Ascending aorta (tissue), 2 donors: ENCODE data around the gene SLC22A8. TPM values are rescaled to one million over a fixed set of nuclear protein-coding genes. Genes with fewer than 3 reads are reported as not detected.

Experiments
- DNase-seq, 2 donors: peaks; one replicate each; pipeline ENCODE4 v3.0.0-alpha.2; 2019; ENCODE audit warnings: low spot score in 2 of 2
- H3K27ac ChIP-seq, 2 donors: fragments of 200-600 bp; sonication (generic); one replicate each; pipeline ENCODE4 v1.5.1; 2016 to 2017; ENCODE audit warnings: mild to moderate bottlenecking in 1 of 2
- H3K27me3 ChIP-seq: fragments of 200-600 bp; sonication (generic); one replicate; pipeline ENCODE4 v1.5.1; 2017
- H3K36me3 ChIP-seq, 2 donors: fragments of 200-600 bp; sonication (generic); one replicate each; pipeline ENCODE4 v1.5.1; 2016
- H3K4me1 ChIP-seq, 2 donors: fragments of 200-600 bp; sonication (generic); one replicate each; pipeline ENCODE4 v1.5.1; 2016 to 2017; ENCODE audit warnings: mild to moderate bottlenecking in 1 of 2
- H3K4me3 ChIP-seq, 2 donors: fragments of 200-600 bp; sonication (generic); one replicate each; pipeline ENCODE4 v1.5.1; 2016 to 2017; ENCODE audit warnings: mild to moderate bottlenecking in 1 of 2
- H3K9me3 ChIP-seq, 2 donors: fragments of 200-600 bp; sonication (generic); one replicate each; pipeline ENCODE4 v1.5.1; 2016
- intact Hi-C: fragments of 100-400 bp; cut with DNase I; formaldehyde crosslinking; loops from one replicate; pipeline ENCODE4 v1.15.1; 2023
- total RNA-seq: library from RNA; depleted of rRNA; stranded (reverse); fragments of >200 nt; gene quantifications from one replicate; pipeline ENCODE4 v1.1.0, GENCODE V29; 2016
- TF ChIP-seq, protein P1 (sequence below), 3 experiments: fragments of 200-600 bp in 2 of 3; fragments of 450-650 bp in 1 of 3; sonication (generic) in 2 of 3; IDR thresholded peaks; one replicate each; pipeline ENCODE4 v1.5.1; 2016 to 2019; ENCODE audit warnings: antibody characterized with exemption in 3 of 3, mild to moderate bottlenecking in 1 of 3, moderate library complexity in 1 of 3

The SLC22A8 gene
- total RNA-seq, 1 donor from 2014 or later = not detected

DNA sequence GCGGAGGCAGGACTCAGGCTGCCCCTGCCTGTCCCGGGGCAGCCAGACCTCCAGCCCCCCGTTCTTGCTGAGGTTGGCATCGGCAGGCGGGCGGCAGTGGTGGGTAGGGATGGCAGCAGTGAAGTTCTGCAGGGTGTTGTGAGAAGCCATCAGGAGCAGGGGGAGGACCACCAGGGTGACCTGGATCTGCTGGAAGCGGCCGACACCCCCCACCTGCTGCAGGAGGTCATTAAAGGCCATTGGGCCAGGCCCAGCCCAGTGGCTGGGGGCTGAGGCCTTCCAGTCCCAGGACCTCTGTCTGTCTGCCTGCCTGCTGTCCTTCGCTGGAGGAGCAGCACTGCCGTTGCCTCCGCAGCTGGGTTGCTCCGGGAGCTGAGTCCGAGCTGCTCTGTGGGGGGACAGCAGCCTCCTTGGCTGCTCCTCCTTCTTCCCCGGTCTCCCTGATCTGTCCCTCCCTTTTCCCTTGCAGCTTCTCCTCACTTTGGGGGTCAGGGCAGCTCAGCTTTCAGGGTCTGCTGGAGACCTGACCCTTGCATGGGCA lies 31.1 kb downstream of the SLC22A8 start, which contains the start of gene SLC22A6:
Gene SLC22A6 (minus strand): TSS at position 517 of the 541 bp plus-strand sequence. CDS start 277 bp downstream, at position 240.
- H3K36me3 ChIP-seq = no peaks in the 10 kb centered on the region
- no peaks in the 10 kb centered on the region for H3K4me1 ChIP-seq
- DNase-seq = no peak
- H3K27me3 ChIP-seq = no peaks in the 10 kb centered on the region
- no peak within 1 kb of the TSS for H3K4me3 ChIP-seq
- TF ChIP-seq, protein P1, sequence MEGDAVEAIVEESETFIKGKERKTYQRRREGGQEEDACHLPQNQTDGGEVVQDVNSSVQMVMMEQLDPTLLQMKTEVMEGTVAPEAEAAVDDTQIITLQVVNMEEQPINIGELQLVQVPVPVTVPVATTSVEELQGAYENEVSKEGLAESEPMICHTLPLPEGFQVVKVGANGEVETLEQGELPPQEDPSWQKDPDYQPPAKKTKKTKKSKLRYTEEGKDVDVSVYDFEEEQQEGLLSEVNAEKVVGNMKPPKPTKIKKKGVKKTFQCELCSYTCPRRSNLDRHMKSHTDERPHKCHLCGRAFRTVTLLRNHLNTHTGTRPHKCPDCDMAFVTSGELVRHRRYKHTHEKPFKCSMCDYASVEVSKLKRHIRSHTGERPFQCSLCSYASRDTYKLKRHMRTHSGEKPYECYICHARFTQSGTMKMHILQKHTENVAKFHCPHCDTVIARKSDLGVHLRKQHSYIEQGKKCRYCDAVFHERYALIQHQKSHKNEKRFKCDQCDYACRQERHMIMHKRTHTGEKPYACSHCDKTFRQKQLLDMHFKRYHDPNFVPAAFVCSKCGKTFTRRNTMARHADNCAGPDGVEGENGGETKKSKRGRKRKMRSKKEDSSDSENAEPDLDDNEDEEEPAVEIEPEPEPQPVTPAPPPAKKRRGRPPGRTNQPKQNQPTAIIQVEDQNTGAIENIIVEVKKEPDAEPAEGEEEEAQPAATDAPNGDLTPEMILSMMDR (IDR thresholded peaks at IDR 0.05) = no peak
- no peaks in the 10 kb centered on the region for H3K9me3 ChIP-seq
- no peak within 1 kb of the TSS for H3K27ac ChIP-seq
- intact Hi-C loops = no loop called here

DNA sequence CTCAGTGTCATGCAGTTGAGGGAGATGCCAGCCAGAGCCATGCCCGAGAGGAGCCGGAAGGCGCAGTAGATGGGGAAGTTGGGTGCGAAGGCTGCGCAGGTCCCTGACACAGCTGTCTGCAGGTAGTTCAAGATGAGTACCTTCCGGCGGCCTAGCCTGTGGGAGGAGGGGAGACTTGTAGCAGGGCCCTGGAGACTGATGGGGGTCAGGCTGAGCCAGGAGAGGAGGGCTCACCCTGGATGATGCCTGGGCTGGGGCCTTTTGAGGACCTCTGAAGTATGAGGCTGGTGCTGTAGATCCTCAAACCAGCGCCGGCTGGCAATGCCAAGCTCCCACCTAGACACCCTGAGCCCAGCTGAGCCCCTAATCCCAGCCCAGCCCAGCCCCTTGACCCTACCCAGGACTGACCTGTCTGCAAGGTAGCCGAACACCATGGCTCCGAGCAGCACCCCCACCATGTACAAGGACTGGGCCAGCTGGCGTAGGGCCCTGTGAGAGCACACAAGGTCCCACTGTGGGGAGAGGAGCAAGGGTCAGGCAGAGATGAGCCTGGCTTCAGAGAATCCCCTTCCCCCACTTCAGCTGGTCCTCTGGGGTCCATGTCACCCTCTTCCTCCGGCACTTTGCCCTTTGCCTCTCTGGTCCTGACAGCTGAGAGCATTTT lies 32.0 kb downstream of the SLC22A8 start:
- Histone ChIP-seq H3K9me3 (no peaks in the 10 kb centered on the region), H3K4me3 (no peak overlapping the region), H3K27ac (no peak overlapping the region), H3K36me3 (no peaks in the 10 kb centered on the region), H3K27me3 (no peaks in the 10 kb centered on the region), H3K4me1 (no peaks in the 10 kb centered on the region)
- intact Hi-C loops = no loop called here
- TF ChIP-seq, protein P1 (IDR thresholded peaks at IDR 0.05) = no peak
- DNase-seq = no peak

DNA sequence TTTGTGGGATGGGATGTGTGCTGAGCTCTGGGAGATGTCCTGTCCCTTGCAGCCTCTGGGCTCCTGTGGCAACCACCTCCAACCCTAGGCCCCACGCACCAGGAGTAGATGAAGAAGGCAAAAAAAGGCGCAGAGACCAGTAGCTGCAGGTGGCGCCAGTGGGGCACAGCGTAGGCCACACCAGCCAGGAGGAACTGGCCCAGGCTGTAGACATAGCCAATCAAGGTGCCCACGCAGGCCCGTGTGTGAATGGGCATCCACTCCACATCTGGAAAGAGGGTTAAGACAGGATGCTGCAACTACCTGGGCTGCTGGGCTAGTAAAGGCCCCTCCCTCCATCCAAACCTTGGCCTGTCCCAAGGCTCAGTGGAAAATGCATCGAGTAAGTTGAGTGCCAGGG lies 33.9 kb downstream of the SLC22A8 start:
- no peaks in the 10 kb centered on the region for H3K36me3 ChIP-seq
- DNase-seq = no peak
- TF ChIP-seq, protein P1 (IDR thresholded peaks at IDR 0.05) = no peak
- H3K4me1 ChIP-seq = no peaks in the 10 kb centered on the region
- intact Hi-C loops = no loop called here
- no peaks in the 10 kb centered on the region for H3K9me3 ChIP-seq
- no peaks in the 10 kb centered on the region for H3K27me3 ChIP-seq
- H3K27ac ChIP-seq = no peak overlapping the region
- H3K4me3 ChIP-seq = no peak overlapping the region

DNA sequence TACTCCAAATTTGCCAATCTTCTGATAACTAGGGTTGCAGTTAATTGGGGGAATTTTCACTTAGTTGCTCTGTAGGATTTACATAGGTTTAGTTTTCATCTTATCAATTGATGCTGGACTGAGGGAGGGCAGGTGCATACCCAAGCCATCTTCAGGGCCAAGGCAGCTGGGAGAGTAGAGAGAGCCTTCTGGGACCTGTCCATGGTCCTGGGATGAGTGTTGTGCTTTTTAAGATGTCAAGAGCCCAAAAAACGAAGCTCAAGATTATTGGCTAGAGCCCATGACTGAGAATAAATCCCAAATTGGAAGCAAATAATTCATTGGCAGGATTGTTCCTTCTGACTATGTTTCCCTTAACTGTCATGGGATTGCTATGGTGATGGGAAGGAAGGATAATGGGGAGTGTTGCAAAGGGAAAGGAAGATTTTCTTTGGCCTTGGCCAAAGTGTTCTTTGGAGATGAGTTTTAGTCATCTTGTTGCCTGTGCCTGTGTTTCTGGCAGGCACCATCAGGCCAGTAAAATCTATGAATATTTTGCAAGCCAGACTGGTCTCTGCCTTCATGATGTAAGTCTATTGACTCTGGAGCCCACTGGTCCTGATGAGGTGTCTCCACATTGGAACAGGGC lies 35.4 kb downstream of the SLC22A8 start:
- Histone ChIP-seq H3K9me3 (no peaks in the 10 kb centered on the region), H3K4me1 (no peaks in the 10 kb centered on the region), H3K27ac (no peak overlapping the region), H3K36me3 (no peaks in the 10 kb centered on the region), H3K4me3 (no peak overlapping the region), H3K27me3 (no peaks in the 10 kb centered on the region)
- TF ChIP-seq, protein P1 (IDR thresholded peaks at IDR 0.05) = no peak
- intact Hi-C loops = no loop called here
- DNase-seq = no peak

DNA sequence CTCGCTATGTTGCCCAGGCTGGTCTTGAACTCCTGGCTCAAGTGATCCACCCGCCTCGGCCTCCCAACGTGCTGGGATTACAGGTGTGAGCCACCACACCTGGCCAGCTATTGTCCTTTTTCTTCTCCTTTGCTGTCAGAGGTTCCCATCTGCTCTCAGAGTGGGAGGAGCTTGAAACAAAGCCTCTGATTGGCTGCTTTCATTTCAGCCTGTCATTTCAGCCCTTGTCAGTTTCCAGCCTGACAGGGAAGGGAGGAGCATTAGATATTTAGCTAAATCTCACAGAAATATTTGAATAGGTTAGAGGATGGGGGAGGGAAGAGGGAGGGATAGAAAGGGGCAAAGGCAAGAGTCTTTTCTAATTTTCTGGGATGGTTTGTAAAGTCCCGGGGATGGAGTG lies 39.5 kb downstream of the SLC22A8 start:
- Histone ChIP-seq H3K9me3 (no peaks in the 10 kb centered on the region), H3K4me3 (no peak overlapping the region), H3K27ac (no peak overlapping the region), H3K36me3 (no peaks in the 10 kb centered on the region), H3K4me1 (no peaks in the 10 kb centered on the region), H3K27me3 (no peaks in the 10 kb centered on the region)
- intact Hi-C loops = no loop called here
- TF ChIP-seq, protein P1 (IDR thresholded peaks at IDR 0.05) = no peak
- DNase-seq = no peak
